ENCODE measurements around the gene PER1. TPM values are rescaled to one million over a fixed set of nuclear protein-coding genes. Genes with fewer than 3 reads are reported as not detected.

The PER1 gene
- total and polyA plus RNA-seq, 2 of the 13 experiments (the other 11 are each of a cell fraction or from before 2014, with no cell fraction given): 2.6 to 3.6 TPM

DNA sequence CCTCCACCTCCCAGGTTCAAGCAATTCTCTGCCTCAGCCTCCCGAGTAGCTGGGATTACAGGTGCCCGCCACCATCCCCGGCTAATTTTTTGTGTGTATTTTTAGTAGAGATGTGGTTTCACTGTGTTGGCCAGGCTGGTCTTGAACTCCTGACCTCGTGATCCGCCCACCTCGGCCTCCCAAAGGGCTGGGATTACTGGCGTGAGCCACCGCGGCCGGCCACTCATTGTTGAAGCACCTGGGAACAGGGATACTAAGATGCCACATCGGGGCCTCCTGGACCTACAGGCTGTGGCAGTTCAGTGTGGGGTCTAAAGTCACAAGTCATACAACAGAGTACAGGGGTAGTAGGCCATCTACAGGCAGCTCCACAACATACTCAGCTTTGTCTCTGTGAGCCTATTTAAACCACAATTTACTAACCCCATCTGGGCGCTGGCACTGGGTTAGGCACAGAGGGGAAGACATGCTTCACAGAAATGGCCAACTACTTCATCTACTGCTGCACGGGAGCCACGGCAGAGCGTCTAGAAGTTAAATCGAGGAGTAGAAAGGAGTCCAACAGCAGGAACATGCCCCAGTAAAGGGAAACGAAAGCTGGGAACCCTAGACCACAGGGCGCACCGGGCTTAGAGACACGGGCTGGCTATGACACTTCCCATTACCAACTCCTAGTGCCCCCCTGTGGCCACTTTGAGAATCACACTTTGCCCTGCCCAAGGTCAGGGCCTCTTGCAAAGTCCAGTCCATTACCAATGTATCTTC lies 6.2 kb upstream of the PER1 start (continued):
- TF ChIP-seq, protein P1, sequence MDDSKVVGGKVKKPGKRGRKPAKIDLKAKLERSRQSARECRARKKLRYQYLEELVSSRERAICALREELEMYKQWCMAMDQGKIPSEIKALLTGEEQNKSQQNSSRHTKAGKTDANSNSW (CRISPR knock-in tag; IDR thresholded peaks at IDR 0.05; ENCODE audit: borderline replicate concordance): no peak
- TF ChIP-seq STAG1 (CRISPR knock-in tag; IDR thresholded peaks at IDR 0.05): peak; percentile 72
- no peak for TF ChIP-seq MTA1 (CRISPR knock-in tag; IDR thresholded peaks at IDR 0.05; ENCODE audit: borderline replicate concordance)
- TF ChIP-seq ZNF703 (CRISPR knock-in tag; IDR thresholded peaks at IDR 0.05; ENCODE audit: borderline replicate concordance): 0 out of 2 replicates have a peak, but pooled peaks have one; percentile 34
- TF ChIP-seq MAZ (IDR thresholded peaks at IDR 0.05; ENCODE audit: borderline replicate concordance, low read depth, low read length): no peak
- TF ChIP-seq MAZ (CRISPR knock-in tag; IDR thresholded peaks at IDR 0.05; ENCODE audit: low read depth): no peak
- TF ChIP-seq SPEN (CRISPR knock-in tag; IDR thresholded peaks at IDR 0.05; ENCODE audit: low read depth): 0 out of 2 replicates have a peak, but pooled peaks have one; percentile 24
- 0 out of 2 replicates have a peak, but pooled peaks have one; percentile 49 for TF ChIP-seq ZMYM2 (CRISPR knock-in tag; IDR thresholded peaks at IDR 0.05)
- TF ChIP-seq, protein P2, sequence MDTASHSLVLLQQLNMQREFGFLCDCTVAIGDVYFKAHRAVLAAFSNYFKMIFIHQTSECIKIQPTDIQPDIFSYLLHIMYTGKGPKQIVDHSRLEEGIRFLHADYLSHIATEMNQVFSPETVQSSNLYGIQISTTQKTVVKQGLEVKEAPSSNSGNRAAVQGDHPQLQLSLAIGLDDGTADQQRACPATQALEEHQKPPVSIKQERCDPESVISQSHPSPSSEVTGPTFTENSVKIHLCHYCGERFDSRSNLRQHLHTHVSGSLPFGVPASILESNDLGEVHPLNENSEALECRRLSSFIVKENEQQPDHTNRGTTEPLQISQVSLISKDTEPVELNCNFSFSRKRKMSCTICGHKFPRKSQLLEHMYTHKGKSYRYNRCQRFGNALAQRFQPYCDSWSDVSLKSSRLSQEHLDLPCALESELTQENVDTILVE (CRISPR knock-in tag; IDR thresholded peaks at IDR 0.05): no peak
- TF ChIP-seq, protein P3, sequence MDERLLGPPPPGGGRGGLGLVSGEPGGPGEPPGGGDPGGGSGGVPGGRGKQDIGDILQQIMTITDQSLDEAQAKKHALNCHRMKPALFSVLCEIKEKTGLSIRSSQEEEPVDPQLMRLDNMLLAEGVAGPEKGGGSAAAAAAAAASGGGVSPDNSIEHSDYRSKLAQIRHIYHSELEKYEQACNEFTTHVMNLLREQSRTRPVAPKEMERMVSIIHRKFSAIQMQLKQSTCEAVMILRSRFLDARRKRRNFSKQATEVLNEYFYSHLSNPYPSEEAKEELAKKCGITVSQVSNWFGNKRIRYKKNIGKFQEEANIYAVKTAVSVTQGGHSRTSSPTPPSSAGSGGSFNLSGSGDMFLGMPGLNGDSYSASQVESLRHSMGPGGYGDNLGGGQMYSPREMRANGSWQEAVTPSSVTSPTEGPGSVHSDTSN (CRISPR knock-in tag; IDR thresholded peaks at IDR 0.05): no peak
- peak; percentile 59; the same call in 1 of the 2 replicates for TF ChIP-seq ZNF253 (CRISPR knock-in tag; IDR thresholded peaks at IDR 0.05; ENCODE audit: borderline replicate concordance)
- TF ChIP-seq SOX5 (CRISPR knock-in tag; IDR thresholded peaks at IDR 0.05; ENCODE audit: borderline replicate concordance): 0 out of 2 replicates have a peak, but pooled peaks have one; percentile 28
- TF ChIP-seq, protein P4, sequence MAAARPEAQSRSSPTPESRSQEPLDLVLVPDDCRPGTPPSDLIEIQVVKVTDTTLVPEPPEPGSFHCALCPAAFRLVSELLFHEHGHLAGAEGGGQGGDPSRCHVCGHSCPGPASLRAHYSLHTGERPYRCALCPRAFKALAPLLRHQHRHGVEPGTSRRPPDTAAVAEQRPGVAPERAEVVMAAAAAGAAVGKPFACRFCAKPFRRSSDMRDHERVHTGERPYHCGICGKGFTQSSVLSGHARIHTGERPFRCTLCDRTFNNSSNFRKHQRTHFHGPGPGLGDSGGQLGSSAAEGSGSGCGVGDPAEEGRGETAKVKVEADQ (CRISPR knock-in tag; IDR thresholded peaks at IDR 0.05; ENCODE audit: borderline replicate concordance): no peak
- TF ChIP-seq, protein P5, sequence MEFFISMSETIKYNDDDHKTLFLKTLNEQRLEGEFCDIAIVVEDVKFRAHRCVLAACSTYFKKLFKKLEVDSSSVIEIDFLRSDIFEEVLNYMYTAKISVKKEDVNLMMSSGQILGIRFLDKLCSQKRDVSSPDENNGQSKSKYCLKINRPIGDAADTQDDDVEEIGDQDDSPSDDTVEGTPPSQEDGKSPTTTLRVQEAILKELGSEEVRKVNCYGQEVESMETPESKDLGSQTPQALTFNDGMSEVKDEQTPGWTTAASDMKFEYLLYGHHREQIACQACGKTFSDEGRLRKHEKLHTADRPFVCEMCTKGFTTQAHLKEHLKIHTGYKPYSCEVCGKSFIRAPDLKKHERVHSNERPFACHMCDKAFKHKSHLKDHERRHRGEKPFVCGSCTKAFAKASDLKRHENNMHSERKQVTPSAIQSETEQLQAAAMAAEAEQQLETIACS (CRISPR knock-in tag; IDR thresholded peaks at IDR 0.05): no peak
- no peak for TF ChIP-seq NFYB (CRISPR knock-in tag; IDR thresholded peaks at IDR 0.05)
- TF ChIP-seq ZNF343 (CRISPR knock-in tag; IDR thresholded peaks at IDR 0.05): no peak
- TF ChIP-seq HOXA5 (CRISPR knock-in tag; IDR thresholded peaks at IDR 0.05): no peak
- 0 out of 2 replicates have a peak, but pooled peaks have one; percentile 17 for TF ChIP-seq ZNF788 (CRISPR knock-in tag; IDR thresholded peaks at IDR 0.05; ENCODE audit: borderline replicate concordance)
- TF ChIP-seq IKZF4 (CRISPR knock-in tag; IDR thresholded peaks at IDR 0.05; ENCODE audit: borderline replicate concordance, low read depth, not compliant biosample characterization): no peak
- no peak for TF ChIP-seq ZNF251 (CRISPR knock-in tag; IDR thresholded peaks at IDR 0.05)
- no peak for TF ChIP-seq ZNF230 (CRISPR knock-in tag; IDR thresholded peaks at IDR 0.05)

Data from HepG2 (cell line).